Measurements from ENCODE around the gene PRDM11.

- TF ChIP-seq CTCF (IDR thresholded peaks at IDR 0.05) (no peak), POLR2AphosphoS5 (IDR thresholded peaks at IDR 0.05) (no peak), POLR2A (IDR thresholded peaks at IDR 0.05) (no peak)
Observed at GRCh38 chr11:45189230-45189629, 42.8 kb downstream of the PRDM11 start.

All from stomach (tissue), 4 donors.